HG03045 (cell line): Measurements from ENCODE around the gene HSPH1.
"Not testable (repeated sequence)": the region's sequence is repeated elsewhere in the genome, so short reads cannot be mapped to it uniquely, and the experiment has no call there.

ENCODE experiments used
- ATAC-seq: cut with Tn5 transposase; IDR thresholded peaks from one replicate; pipeline ENCODE4 v1.9.1; 2021; ENCODE audit warnings: mild to moderate bottlenecking, moderate library complexity; ENCODE audit not compliant: unreplicated experiment

Gene HSPH1

DNA sequence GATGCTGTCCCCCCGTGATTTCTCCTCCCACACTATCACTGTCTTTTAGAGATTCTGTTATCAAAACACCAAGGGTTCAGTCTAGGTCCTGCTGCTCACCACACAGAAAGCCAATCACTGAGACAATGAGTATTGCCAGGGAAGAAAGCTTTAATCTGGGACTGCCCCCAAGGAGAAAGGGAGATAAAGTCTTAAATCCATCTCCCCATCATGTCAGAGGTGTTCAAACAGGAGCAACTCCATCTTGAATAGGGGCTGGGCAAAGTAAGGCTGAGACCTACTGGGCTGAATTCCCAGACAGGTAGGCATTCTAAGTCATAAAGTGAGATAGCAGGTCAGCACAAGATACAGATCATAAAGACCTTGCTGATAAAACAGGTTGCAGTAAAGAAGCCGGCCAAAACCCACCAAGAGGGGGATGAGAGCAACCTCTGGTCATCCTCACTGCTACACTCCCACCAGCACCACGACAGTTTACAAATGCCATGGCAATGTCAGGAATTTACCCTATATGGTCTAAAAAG lies 63.7 kb downstream of the HSPH1 start:
- ATAC-seq, result not testable (repeated sequence)

DNA sequence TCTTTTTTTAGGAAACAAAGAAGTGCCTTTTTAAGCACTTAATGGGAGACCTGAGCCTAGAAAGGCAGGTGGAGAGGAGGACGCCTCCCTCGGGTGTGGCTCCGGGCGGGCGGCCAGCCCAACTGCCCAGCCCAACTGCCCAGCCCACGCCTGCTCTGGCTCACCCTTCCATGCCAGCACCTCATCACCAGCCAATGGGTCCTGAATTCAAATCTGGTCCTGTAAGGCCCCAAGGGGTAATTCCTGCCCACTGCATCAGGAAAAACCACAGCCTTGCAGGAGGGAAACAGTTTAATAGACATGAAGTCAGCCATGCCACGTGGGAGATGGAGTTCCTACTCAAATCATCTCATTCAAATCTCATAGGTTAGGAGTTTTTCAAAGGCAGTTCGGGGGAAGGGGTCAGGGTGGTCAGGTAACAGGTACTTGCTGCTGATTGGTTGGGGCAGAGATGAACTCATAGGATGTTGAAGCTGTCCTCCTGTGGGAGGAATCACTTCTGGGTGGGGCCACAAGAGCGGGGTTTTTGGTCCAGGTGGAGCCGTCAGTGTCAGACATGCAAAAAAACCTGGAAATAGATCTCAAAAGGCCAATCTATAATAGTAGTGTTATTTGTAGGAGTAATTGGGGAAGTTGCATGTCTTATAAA lies 64.9 kb downstream of the HSPH1 start:
- ATAC-seq, result no peak

DNA sequence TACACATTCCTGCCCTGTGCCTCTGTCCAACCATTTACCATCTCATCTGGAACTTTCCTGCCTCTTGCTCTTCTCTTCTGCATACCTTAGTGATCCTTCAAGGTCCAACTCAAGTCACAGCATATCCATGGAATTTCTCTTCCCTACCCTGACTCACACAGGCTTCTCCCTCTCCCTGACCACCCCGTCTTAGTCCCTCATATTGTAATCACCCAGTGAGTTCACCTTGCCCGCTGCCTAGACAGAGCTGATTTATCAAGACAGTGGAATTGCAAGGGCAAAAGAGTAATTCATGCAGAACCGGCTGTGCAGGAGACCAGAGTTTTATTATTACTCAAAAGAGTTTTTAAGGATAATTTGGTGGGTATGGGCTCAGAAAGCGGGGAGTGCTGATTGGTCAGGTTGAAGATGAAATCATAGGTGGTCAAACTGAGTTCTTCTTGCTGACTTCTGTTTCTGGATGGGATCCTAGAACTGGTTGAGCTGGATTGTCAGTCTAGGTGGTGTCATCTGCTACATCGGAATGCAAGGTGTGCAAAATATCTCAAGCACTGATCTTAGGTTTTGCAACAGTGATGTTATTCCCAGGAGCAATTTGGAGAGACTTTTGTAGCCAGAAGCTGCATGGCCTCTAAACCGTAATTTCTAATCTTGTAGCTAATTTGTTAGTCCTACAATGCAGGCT lies 67.2 kb downstream of the HSPH1 start:
- ATAC-seq, result no peak

DNA sequence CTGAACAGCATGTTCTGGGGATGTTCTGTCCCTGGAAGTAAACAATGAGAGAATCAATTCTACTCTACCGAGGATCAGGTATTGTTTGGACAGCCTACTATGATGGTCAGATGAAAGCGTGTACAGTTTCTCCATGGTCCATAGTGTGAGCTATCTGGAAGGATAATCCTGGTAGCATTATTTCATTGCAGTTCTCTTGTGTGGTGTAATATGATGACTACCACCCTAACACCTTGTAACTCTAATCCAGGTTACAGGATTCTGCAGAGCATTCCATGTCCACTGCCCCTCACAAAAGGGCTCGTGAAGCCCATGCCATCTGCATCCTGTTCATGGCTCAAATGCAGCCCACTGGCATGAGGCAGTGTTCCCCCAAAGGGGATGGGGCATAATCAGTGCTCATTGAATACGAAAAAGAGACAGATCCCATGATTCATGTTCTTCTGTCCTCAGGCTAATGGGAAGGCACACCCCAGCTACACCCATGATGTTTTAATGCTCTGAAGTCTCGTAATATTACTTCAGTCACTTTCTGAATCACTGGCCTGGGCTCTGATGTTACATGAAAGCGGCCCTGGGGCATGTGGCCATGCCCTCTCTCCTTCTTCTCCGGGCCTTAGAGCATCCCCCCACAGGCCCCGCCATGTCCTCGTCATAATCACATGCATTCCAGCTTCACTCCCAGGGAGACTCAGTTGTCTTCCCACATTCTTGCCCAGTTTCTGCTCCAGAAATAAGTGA lies 68.4 kb downstream of the HSPH1 start:
- no peak for ATAC-seq

DNA sequence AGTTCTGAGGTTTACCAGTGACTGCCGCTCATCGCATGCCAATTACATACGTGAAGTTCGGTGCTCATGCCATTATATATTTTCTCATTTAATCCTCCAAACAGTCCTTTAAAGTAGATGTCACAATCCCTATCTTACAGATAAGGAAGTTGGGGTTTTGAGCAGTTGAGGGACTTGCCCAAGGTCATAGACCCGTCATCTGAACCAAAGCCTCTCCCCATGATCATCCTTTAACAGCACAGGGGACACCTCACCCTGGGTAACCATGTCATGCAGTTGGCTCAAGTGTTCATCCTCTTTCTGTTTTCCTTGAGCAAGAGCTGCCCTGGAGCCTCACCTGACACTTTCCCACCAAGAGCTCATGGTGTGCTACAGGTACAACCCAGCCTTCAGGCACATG lies 69.1 kb downstream of the HSPH1 start:
- no peak for ATAC-seq

DNA sequence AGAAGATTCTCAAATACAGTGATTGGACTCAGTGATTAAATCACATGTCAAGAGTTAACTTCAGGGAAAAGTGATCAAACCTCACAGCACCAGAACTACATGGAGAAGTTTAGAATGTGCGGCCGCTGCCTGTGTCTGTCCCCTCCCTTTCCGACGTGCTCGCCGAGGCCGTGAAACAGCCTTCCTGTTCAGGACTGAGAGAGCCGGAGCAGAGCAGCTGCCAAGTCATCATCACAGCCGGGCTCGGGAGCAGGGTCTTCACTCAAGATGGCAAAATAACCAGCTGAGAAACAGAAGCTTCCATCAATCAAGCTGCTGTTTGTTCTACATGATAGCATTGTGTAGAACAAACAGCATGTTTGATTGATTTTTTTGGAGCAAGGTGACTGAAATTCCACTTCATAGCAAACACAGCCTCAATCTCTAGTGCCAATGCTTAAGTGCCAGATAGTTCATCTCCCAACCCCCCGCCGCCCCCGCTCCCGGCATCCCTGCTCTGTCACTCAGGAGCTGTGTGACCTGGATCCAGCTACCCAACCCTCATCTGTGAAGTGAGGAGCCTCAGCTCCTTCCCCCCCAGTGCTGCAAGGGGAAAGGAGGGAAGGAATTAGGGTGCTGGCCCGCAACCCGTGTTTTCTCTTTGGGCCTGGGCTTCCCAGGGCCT lies 70.6 kb downstream of the HSPH1 start:
- ATAC-seq, result no peak

DNA sequence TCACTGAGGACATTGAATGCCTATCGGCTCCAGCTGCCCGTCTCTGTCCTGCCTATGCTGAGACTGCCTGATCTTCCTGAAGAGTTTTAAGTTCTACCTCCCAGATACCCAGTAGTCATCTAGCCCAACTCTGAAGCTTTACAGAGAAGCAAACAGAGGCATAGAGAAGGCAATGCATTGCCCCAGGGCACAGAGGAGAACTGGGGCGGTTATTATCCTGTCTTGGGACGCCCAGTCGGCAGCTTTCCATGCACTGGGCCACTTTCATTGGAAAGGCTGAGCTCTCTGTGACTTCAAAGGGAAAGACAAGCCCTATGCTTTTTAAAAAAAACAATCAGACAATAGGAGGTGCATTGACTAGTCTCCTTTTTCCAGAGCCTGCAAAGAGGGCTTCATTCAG lies 71.6 kb downstream of the HSPH1 start:
- ATAC-seq, result no peak

DNA sequence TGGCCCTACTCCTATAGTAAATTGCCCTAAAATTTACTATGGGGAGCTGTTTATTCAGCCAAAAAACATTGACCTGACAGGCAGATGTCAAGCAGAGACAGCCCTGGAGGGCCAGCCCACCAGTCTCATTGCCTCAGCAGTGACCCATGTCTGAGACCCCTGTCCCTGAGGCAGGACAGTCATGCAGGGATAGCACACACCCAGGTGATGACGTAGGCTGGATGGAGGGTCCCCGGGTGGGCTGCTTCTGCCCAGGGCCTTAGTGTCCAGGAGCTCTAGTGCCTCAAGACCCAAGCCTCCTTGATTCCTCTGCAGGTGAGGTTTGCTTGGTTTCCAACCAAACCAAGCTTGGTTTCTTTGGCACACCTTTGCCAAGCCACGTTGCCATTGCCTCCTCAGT lies 72.1 kb downstream of the HSPH1 start:
- ATAC-seq, result no peak

DNA sequence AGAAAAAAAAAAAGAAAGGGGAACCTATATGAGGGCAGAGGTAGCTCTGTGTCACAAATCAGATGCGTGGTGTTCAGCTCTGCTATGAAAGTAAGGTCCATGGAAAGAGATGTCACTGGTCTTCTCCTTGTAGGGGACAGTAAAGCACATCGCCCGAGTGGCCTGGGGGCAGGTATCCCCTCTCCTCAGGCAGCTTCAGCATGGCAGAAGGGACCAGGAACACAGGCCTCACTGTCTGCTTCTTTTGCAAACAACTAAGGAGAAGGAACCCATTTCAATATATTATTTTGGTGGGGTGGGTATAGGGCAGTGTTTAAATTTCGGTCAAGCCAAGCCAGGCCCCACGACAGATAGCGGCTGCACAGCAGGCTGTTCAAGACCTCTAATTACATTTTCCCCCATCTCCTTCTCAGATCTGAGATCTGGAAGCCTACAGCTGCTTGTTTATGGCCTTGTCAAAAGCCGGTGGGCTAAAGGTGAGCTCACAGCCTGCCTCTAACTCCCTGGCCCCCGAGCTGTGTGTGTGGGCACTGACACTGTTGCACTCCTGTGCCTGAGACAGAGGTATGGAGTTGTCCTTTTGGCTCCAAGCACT lies 72.8 kb downstream of the HSPH1 start:
- no peak for ATAC-seq
